IPS DF 4.7 (cell line): ENCODE measurements around the gene SMURF1.
A peak's percentile ranks its signal among the peaks of the same experiment; 100 is the strongest.

Source experiments
- DNase-seq: peaks from one replicate; pipeline ENCODE4 v3.0.0-alpha.2; 2013; ENCODE audit warnings: low spot score; ENCODE audit errors: extremely low read depth

Gene SMURF1

GRCh38 chr7:99141841-99142726 lies 1.8 kb downstream of the SMURF1 start:
- no peak for DNase-seq

- no peak for DNase-seq
These were observed 2.6 kb downstream of the SMURF1 start for GRCh38 chr7:99141334-99141733.

DNA sequence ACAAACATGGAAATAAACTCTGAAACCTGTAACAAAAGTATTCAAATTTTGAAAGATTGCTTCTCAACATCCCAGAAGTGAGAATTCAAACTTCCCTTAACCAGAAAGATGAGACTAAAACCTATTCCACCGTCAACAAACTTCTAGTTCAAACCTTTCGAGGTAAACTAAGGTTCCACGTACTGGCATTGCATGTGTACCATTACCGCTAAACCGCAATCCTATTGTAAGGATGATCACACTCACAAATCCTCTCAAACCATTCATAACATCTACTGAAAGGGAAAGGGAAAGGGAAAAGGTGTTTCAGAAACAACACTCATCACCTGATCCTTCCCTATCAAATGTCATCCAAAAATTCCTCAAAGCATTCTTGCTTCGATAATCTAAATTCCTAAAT lies 3.1 kb downstream of the SMURF1 start:
- DNase-seq = no peak

GRCh38 chr7:99139036-99139435 lies 4.9 kb downstream of the SMURF1 start:
- no peak for DNase-seq

GRCh38 chr7:99137411-99138180 lies 6.3 kb downstream of the SMURF1 start:
- DNase-seq = peak; percentile 60

DNA sequence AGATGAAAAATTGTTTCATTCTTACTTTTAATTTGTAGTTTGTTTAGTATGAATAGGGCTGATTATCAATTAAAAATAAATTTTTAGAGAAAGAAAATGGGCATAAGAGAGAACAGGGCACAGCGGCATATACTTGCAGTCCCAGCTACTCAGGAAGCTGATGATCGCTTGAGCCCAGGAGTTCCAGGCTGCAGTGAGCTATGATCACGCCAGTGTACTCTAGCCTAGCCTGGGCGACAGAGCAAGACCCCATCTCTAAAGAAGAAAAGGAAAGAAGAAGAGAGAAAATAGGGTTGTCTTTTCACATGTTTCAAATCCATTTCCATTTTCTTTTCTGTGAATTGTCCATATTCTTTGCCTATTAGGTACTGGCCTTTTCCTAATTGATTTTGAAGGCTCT lies 8.0 kb downstream of the SMURF1 start:
- DNase-seq = no peak

GRCh38 chr7:99133766-99134564 lies 9.9 kb downstream of the SMURF1 start:
- no peak for DNase-seq

GRCh38 chr7:99132595-99133321 lies 11.2 kb downstream of the SMURF1 start:
- no peak for DNase-seq

GRCh38 chr7:99131290-99131689 lies 12.6 kb downstream of the SMURF1 start:
- no peak for DNase-seq

- DNase-seq = no peak
These were observed 14.4 kb downstream of the SMURF1 start for GRCh38 chr7:99129536-99129935.

DNA sequence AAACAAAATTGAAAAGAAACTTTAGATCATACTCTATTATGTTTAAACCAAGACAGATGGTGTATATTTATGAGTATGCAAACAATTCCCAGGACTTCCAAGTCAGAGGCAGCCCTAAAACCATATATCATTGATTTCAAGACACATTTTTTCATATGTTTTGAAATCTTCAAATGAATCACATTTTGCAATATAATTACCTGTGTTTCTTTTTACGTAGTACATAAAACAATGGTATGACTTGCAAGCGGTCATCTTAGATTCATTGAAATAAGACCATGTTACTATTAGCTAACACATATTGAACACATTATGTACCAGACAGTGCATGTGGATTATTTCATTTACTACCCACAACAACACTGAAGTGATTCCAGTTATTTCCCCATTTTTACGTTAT lies 14.9 kb downstream of the SMURF1 start:
- no peak for DNase-seq

GRCh38 chr7:99128076-99128950 lies 15.6 kb downstream of the SMURF1 start:
- DNase-seq = no peak

- no peak for DNase-seq
These were observed 16.3 kb downstream of the SMURF1 start for GRCh38 chr7:99127636-99128035.

- DNase-seq = no peak
These were observed 16.9 kb downstream of the SMURF1 start for GRCh38 chr7:99126921-99127553.

DNA sequence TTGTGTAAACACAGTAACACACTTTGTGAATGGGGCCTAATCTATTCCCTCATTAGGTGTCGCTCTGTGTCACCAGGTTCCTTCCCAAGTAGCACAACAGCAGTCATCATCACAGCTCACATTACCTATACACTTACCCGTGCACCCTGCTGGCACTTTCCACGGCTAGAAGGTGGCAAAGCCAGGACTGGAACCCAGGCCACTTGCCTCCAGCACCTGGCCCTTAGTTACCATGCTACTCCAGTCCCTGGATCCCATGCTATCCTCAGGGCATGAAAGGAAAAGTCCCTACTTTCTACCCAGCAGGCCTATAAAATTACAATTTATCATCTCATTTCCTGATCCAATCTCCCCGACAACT lies 18.4 kb downstream of the SMURF1 start:
- DNase-seq = no peak

GRCh38 chr7:99124751-99125504 lies 19.0 kb downstream of the SMURF1 start:
- no peak for DNase-seq

- no peak for DNase-seq
These were observed 19.7 kb downstream of the SMURF1 start for GRCh38 chr7:99124236-99124635.

DNA sequence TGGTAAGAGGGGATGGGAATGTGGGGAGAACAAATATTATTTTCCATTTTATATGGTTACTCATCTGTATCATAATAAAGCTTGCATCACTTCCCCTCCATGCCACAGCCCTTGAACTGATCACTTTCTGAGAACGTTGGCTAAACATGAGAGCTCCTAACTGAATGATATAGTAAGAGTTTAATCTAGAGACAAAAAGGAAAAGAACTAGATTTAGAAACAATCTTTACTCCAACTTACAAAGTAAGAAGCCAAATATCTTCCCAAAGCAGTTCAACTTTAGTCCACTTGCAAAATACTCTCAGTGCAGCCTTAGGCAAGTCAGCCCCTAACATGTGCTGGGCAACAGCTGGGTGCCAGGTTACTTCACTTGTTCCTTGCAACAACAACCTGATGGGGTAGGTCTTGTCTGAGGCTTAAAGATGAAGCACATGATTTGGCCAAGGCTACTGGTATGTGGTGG lies 20.3 kb downstream of the SMURF1 start:
- no peak for DNase-seq

DNA sequence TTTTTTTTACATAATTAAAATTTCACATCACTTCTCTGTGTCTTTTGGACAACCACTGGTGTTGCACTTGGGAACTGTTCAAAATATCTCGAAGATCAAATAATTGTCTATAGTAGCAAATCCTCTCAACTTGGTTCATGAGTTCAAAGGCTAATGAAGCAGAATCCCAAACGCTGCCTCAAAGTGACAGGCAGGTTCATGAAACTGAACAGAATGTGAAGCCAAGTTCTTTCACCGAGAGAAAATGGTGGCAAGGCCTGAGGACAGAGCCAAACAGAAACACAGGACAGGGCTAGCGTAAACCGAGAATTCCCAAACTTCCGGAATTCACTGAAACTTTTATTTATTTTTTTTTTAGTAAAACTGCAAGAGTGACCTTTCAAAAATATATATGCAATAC lies 21.1 kb downstream of the SMURF1 start:
- DNase-seq = no peak
